Nephron (organoid): ENCODE data around the gene TMCO4.

Source experiments
- H3K27ac Mint-ChIP-seq, 3 experiments: 2 replicates each; pipeline ENCODE4 v1.8.0; 2020; ENCODE audit warnings: mixed read lengths in 3 of 3, mild to moderate bottlenecking in 2 of 3, moderate library complexity in 1 of 3
- H3K27me3 Mint-ChIP-seq: 2 replicates; pipeline ENCODE4 v1.8.0; 2021; ENCODE audit warnings: low read depth, mild to moderate bottlenecking, moderate library complexity, mixed read lengths
- H3K36me3 Mint-ChIP-seq: 2 replicates; pipeline ENCODE4 v1.8.0; 2020; ENCODE audit warnings: low read depth, mixed read lengths
- H3K4me1 Mint-ChIP-seq: 2 replicates; pipeline ENCODE4 v1.8.0; 2020; ENCODE audit warnings: mixed read lengths
- H3K4me3 Mint-ChIP-seq, 3 experiments: 2 replicates each; pipeline ENCODE4 v1.8.0; 2020; ENCODE audit warnings: mild to moderate bottlenecking in 3 of 3, mixed read lengths in 3 of 3, moderate library complexity in 2 of 3
- H3K9me3 Mint-ChIP-seq: 2 replicates; pipeline ENCODE4 v1.8.0; 2020; ENCODE audit warnings: mixed read lengths
- TF ChIP-seq, protein P1 (sequence below), 3 experiments: fragments of 200-600 bp; sonication (generic); IDR thresholded peaks; one replicate each; pipeline ENCODE4 v1.5.0; 2021; ENCODE audit warnings: antibody characterized with exemption in 3 of 3; ENCODE audit not compliant: unreplicated experiment in 3 of 3

Gene TMCO4

GRCh38 chr1:19776287-19776686, 23.4 kb downstream of the TMCO4 start:
- Mint-ChIP-seq H3K9me3 (no peaks in the 10 kb centered on the region), H3K27me3 (peaks cover 4% of the 10 kb centered on the region), H3K27ac (no peak overlapping the region), H3K4me1 (no peaks in the 10 kb centered on the region), H3K4me3 (no peak overlapping the region), H3K36me3 (peaks cover 13% of the 10 kb centered on the region)
- TF ChIP-seq, protein P1, sequence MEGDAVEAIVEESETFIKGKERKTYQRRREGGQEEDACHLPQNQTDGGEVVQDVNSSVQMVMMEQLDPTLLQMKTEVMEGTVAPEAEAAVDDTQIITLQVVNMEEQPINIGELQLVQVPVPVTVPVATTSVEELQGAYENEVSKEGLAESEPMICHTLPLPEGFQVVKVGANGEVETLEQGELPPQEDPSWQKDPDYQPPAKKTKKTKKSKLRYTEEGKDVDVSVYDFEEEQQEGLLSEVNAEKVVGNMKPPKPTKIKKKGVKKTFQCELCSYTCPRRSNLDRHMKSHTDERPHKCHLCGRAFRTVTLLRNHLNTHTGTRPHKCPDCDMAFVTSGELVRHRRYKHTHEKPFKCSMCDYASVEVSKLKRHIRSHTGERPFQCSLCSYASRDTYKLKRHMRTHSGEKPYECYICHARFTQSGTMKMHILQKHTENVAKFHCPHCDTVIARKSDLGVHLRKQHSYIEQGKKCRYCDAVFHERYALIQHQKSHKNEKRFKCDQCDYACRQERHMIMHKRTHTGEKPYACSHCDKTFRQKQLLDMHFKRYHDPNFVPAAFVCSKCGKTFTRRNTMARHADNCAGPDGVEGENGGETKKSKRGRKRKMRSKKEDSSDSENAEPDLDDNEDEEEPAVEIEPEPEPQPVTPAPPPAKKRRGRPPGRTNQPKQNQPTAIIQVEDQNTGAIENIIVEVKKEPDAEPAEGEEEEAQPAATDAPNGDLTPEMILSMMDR (IDR thresholded peaks at IDR 0.05; ENCODE audit: unreplicated experiment in 3 of 3) = no peak

- Mint-ChIP-seq H3K9me3 (no peaks in the 10 kb centered on the region), H3K36me3 (peaks cover 13% of the 10 kb centered on the region), H3K27ac (no peak overlapping the region), H3K27me3 (peaks cover 4% of the 10 kb centered on the region), H3K4me3 (no peak overlapping the region), H3K4me1 (no peaks in the 10 kb centered on the region)
- TF ChIP-seq, protein P1 (IDR thresholded peaks at IDR 0.05; ENCODE audit: unreplicated experiment in 3 of 3) = no peak
Observed at GRCh38 chr1:19775831-19776230, 23.9 kb downstream of the TMCO4 start.

DNA sequence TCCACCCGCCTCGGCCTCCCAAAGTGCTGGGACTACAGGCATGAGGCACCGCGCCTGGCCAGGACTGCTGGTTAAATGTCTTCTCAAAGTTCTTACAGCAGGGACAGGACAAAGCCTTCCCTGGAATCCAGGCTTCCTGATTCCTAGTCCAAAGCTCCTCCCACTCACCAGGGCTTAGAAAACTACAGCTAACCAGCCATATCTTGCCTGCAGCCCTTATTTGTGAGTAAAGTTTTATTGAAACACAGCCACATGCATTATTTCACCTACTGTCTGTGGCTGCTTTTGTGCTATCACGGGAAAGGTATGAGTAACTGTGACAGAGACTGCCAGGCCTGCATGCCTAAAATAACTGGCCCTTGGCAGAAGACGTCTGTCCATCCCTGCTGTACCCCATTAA, 24.4 kb downstream of the TMCO4 start:
- peaks cover 10% of the 10 kb centered on the region for H3K36me3 Mint-ChIP-seq
- no peaks in the 10 kb centered on the region for H3K4me1 Mint-ChIP-seq
- no peaks in the 10 kb centered on the region for H3K9me3 Mint-ChIP-seq
- TF ChIP-seq, protein P1 (IDR thresholded peaks at IDR 0.05; ENCODE audit: unreplicated experiment in 3 of 3) = no peak
- H3K4me3 Mint-ChIP-seq = no peak overlapping the region
- H3K27ac Mint-ChIP-seq = no peak overlapping the region
- peaks cover 4% of the 10 kb centered on the region for H3K27me3 Mint-ChIP-seq

DNA sequence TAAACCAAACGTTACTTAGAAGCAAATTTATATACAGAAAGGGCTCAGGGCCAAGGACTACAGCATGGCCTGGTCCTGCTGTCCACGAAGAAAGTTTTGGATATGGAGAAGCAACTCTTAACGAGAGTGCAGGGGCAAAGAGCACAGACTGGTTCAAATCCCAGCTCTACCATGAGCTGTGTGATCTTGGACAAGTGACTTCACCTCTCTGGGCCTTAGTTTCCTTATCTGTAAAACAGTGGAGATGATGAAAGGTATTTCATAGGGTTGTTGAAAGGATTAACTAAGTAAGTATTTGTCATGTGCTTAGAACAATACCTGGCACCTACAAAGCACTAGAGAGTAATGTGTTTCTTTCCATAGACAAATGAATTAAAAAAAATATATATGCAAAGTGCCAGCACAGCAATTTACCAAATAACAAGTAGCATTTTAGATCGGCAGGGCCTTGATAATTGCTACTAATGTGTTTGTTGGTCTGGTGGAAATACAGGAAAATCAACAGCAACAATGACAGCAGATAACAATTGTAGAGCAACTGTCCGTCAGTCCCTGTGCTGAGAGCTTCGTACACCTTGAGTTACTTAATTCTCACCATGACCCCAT, 25.4 kb downstream of the TMCO4 start:
- H3K36me3 Mint-ChIP-seq = peaks cover 8% of the 10 kb centered on the region
- no peaks in the 10 kb centered on the region for H3K9me3 Mint-ChIP-seq
- TF ChIP-seq, protein P1 (IDR thresholded peaks at IDR 0.05; ENCODE audit: unreplicated experiment in 3 of 3) = no peak
- H3K27me3 Mint-ChIP-seq = peaks cover 4% of the 10 kb centered on the region
- H3K4me3 Mint-ChIP-seq = no peak overlapping the region
- H3K27ac Mint-ChIP-seq = no peak overlapping the region
- H3K4me1 Mint-ChIP-seq = peaks cover 4% of the 10 kb centered on the region

DNA sequence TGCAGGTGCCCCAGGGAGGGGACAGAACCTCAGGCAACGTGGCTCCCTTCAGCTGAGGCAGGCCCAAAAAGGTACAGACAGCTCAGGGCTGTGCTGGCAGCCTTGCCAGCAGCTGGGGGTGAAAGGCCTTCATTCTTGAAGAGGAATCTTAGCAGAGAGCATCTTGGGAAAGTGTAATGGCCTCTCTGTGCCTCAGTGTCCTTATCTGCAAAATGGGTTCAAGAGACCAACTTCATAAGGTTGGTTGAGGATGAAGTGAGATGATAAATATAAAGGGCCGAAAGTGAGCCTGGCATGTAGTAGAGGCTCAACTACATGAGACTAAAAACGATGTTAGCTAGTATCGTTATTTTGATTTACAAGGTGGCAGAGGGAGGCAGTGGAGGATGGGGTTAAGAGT, 26.2 kb downstream of the TMCO4 start:
- H3K4me1 Mint-ChIP-seq = peaks cover 8% of the 10 kb centered on the region
- peaks cover 2% of the 10 kb centered on the region for H3K27me3 Mint-ChIP-seq
- no peak overlapping the region for H3K4me3 Mint-ChIP-seq
- TF ChIP-seq, protein P1 (IDR thresholded peaks at IDR 0.05; ENCODE audit: unreplicated experiment in 3 of 3) = no peak
- no peak overlapping the region for H3K27ac Mint-ChIP-seq
- H3K36me3 Mint-ChIP-seq = peaks cover 5% of the 10 kb centered on the region
- no peaks in the 10 kb centered on the region for H3K9me3 Mint-ChIP-seq

- Mint-ChIP-seq H3K27ac (no peak overlapping the region), H3K36me3 (no peaks in the 10 kb centered on the region), H3K4me3 (no peak overlapping the region), H3K9me3 (no peaks in the 10 kb centered on the region), H3K27me3 (peaks cover 3% of the 10 kb centered on the region), H3K4me1 (peaks cover 12% of the 10 kb centered on the region)
- TF ChIP-seq, protein P1 (IDR thresholded peaks at IDR 0.05; ENCODE audit: unreplicated experiment in 3 of 3) = no peak
Observed at GRCh38 chr1:19772053-19772452, 27.7 kb downstream of the TMCO4 start.
